Astrocyte of the spinal cord (primary cell): ENCODE results near the gene PTPRT.

Source experiments
- DNase-seq: peaks from one replicate; pipeline ENCODE4 v3.0.0; 2011; ENCODE audit warnings: low read depth, low spot score
- H3K4me3 ChIP-seq: 2 replicates; pipeline ENCODE4 v1.5.1; 2011; ENCODE audit warnings: low read depth, mild to moderate bottlenecking, low read length, moderate library complexity
- CTCF ChIP-seq: IDR thresholded peaks from 2 replicates; pipeline ENCODE4 v1.5.1; 2012; ENCODE audit warnings: low read depth, mild to moderate bottlenecking, low read length, inconsistent platforms
- in situ Hi-C: cut with HindIII; loops from 2 replicates; pipeline ENCODE4 v1.10.0; 2017; ENCODE audit warnings: low sequenced_read_pairs

PTPRT gene

GRCh38 chr20:43190332-43190953, 737 bp upstream of the PTPRT start:
- DNase-seq = no peak
- TF ChIP-seq CTCF = no peak
- in situ Hi-C loops = no loop called here
- no peak overlapping the region for H3K4me3 ChIP-seq

GRCh38 chr20:43188861-43189553, 699 bp downstream of the PTPRT start:
- no peak overlapping the region for H3K4me3 ChIP-seq
- no peak for TF ChIP-seq CTCF
- DNase-seq = no peak
- in situ Hi-C loops = no loop called here

- in situ Hi-C loops = no loop called here
These were observed 1.5 kb downstream of the PTPRT start for GRCh38 chr20:43188234-43188653.

GRCh38 chr20:43187476-43188233, 2.1 kb downstream of the PTPRT start:
- H3K4me3 ChIP-seq = no peak overlapping the region
- DNase-seq = peak; percentile 60
- peak; percentile 89 for TF ChIP-seq CTCF
- in situ Hi-C loops = no loop called here

More at GRCh38 chr20:43188234-43188653, 1.5 kb downstream of the PTPRT start:
- no peak for DNase-seq
- TF ChIP-seq CTCF = no peak
- no peak overlapping the region for H3K4me3 ChIP-seq

- no peak overlapping the region for H3K4me3 ChIP-seq
- TF ChIP-seq CTCF = no peak
- no peak for DNase-seq
- in situ Hi-C loops = no loop called here
These were observed 3.4 kb downstream of the PTPRT start for GRCh38 chr20:43186312-43186711.

GRCh38 chr20:43185901-43186300, 3.8 kb downstream of the PTPRT start:
- TF ChIP-seq CTCF = no peak
- in situ Hi-C loops = no loop called here

More at GRCh38 chr20:43185901-43186300, 3.8 kb downstream of the PTPRT start:
- H3K4me3 ChIP-seq = no peak overlapping the region
- no peak for DNase-seq
